Hepatocyte (in vitro differentiated cells): ENCODE measurements around the gene MR1. TPM values are rescaled to one million over a fixed set of nuclear protein-coding genes. Genes with fewer than 3 reads are reported as not detected.

Experiments
- DNase-seq: peaks from one replicate; pipeline ENCODE4 v3.0.0-alpha.2; 2016; ENCODE audit warnings: low spot score
- H2AFZ ChIP-seq: fragments of 200-600 bp; sonication (generic); 2 replicates; pipeline ENCODE4 v1.6.0; 2016; ENCODE audit warnings: antibody characterized with exemption, mild to moderate bottlenecking
- H3K27ac ChIP-seq: fragments of 200-600 bp; sonication (generic); 2 replicates; pipeline ENCODE4 v1.5.1; 2016; ENCODE audit warnings: mild to moderate bottlenecking
- H3K27me3 ChIP-seq: fragments of 200-600 bp; sonication (generic); 2 replicates; pipeline ENCODE4 v1.6.1; 2016
- H3K36me3 ChIP-seq: fragments of 200-600 bp; sonication (generic); replicated peaks from 2 replicates; pipeline ENCODE4 v1.5.1; 2016; ENCODE audit warnings: low read depth; ENCODE audit not compliant: insufficient read depth
- H3K4me1 ChIP-seq: fragments of 200-600 bp; sonication (generic); 2 replicates; pipeline ENCODE4 v1.5.1; 2016; ENCODE audit warnings: mild to moderate bottlenecking, moderate library complexity; ENCODE audit not compliant: insufficient read depth
- H3K4me2 ChIP-seq: fragments of 200-600 bp; sonication (generic); 2 replicates; pipeline ENCODE4 v1.6.0; 2016
- H3K4me3 ChIP-seq: fragments of 200-600 bp; sonication (generic); 2 replicates; pipeline ENCODE4 v1.5.1; 2016; ENCODE audit warnings: mild to moderate bottlenecking
- H3K79me2 ChIP-seq: fragments of 200-600 bp; sonication (generic); 2 replicates; pipeline ENCODE4 v1.6.0; 2017; ENCODE audit warnings: mild to moderate bottlenecking
- H3K9me2 ChIP-seq: fragments of 200-600 bp; sonication (generic); replicated peaks from 2 replicates; pipeline ENCODE4 v1.6.0; 2017; ENCODE audit warnings: mild to moderate bottlenecking; ENCODE audit not compliant: insufficient read depth
- H3K9me3 ChIP-seq: fragments of 200-600 bp; sonication (generic); 2 replicates; pipeline ENCODE4 v1.5.1; 2016; ENCODE audit warnings: low read depth, mild to moderate bottlenecking
- H4K20me1 ChIP-seq: fragments of 200-600 bp; sonication (generic); 2 replicates; pipeline ENCODE4 v1.6.0; 2016; ENCODE audit warnings: mild to moderate bottlenecking; ENCODE audit not compliant: insufficient read depth, poor library complexity, severe bottlenecking
- CTCF ChIP-seq: fragments of 200-600 bp; sonication (generic); IDR thresholded peaks from 2 replicates; pipeline ENCODE4 v1.5.1; 2016; ENCODE audit warnings: antibody characterized with exemption, mild to moderate bottlenecking; ENCODE audit not compliant: poor library complexity
- EZH2 ChIP-seq: fragments of 200-600 bp; sonication (generic); IDR thresholded peaks from 2 replicates; pipeline ENCODE4 v1.6.1; 2016; ENCODE audit warnings: antibody characterized with exemption, mild to moderate bottlenecking, borderline replicate concordance
- EZH2phosphoT487 ChIP-seq: fragments of 200-600 bp; sonication (generic); IDR thresholded peaks from one replicate; pipeline ENCODE4 v1.6.1; 2018; ENCODE audit warnings: antibody characterized with exemption, mild to moderate bottlenecking, low read depth, moderate library complexity; ENCODE audit not compliant: unreplicated experiment, severe bottlenecking
- WGBS: methylation state at CpG from one replicate; pipeline ENCODE4 v1.1.6; 2016; ENCODE audit warnings: low lambda C conversion rate; ENCODE audit errors: missing lambda C conversion rate; 5-methylcytosine and 5-hydroxymethylcytosine counted together
- polyA plus RNA-seq: library from polyadenylated mRNA; unstranded; fragments of >200 nt; fragmentation: Nextera tagmentation; extraction: Ambion mirVana; gene quantifications from 2 replicates; pipeline ENCODE4 v1.2.1, GENCODE V29; 2016
- total RNA-seq: library from RNA; depleted of rRNA; stranded (reverse); fragments of >200 nt; gene quantifications from 2 replicates; pipeline ENCODE4 v1.2.3, GENCODE V29; 2014

Gene MR1
- total and polyA plus RNA-seq, 2 experiments from 2014 or later, result 8.9 to 10.6 TPM

- Histone ChIP-seq H3K79me2 (peaks cover 4% of the 10 kb centered on the region), H3K36me3 (no peaks in the 10 kb centered on the region), H4K20me1 (no peaks in the 10 kb centered on the region), H3K27ac (peak overlapping the region; percentile 64), H3K9me3 (no peaks in the 10 kb centered on the region), H2AFZ (no peak overlapping the region), H3K4me3 (no peak overlapping the region), H3K4me1 (peaks cover 66% of the 10 kb centered on the region), H3K9me2 (no peaks in the 10 kb centered on the region), H3K4me2 (peak overlapping the region; percentile 26), H3K27me3 (no peaks in the 10 kb centered on the region)
- WGBS, result 73% methylated on average over 4 of the region's 4 CpGs
- TF ChIP-seq EZH2phosphoT487, result no peak
- no peak for TF ChIP-seq EZH2
- TF ChIP-seq CTCF, result no peak
- no peak for DNase-seq
Observed at GRCh38 chr1:181100934-181101333, 67.2 kb downstream of the MR1 start.

GRCh38 chr1:181101581-181102226, 67.9 kb downstream of the MR1 start:
- H3K27me3 ChIP-seq, result no peaks in the 10 kb centered on the region
- 18% methylated on average over 9 of the region's 9 CpGs for WGBS
- DNase-seq, result no peak
- no peaks in the 10 kb centered on the region for H3K9me2 ChIP-seq
- H2AFZ ChIP-seq, result no peak overlapping the region
- H3K4me2 ChIP-seq, result peak overlapping the region; percentile 30
- H3K4me1 ChIP-seq, result peaks cover 60% of the 10 kb centered on the region
- H3K36me3 ChIP-seq, result no peaks in the 10 kb centered on the region
- no peaks in the 10 kb centered on the region for H3K9me3 ChIP-seq
- peaks cover 4% of the 10 kb centered on the region for H3K79me2 ChIP-seq
- no peak overlapping the region for H3K4me3 ChIP-seq
- H4K20me1 ChIP-seq, result no peaks in the 10 kb centered on the region
- peak overlapping the region; percentile 64 for H3K27ac ChIP-seq
- TF ChIP-seq EZH2 (no peak), EZH2phosphoT487 (no peak), CTCF (no peak)

- Histone ChIP-seq H3K4me2 (no peak overlapping the region), H3K4me1 (peaks cover 56% of the 10 kb centered on the region), H3K27ac (no peak overlapping the region)
Observed at GRCh38 chr1:181102841-181103240, 69.1 kb downstream of the MR1 start.

More at GRCh38 chr1:181102841-181103240, 69.1 kb downstream of the MR1 start:
- Histone ChIP-seq H3K4me3 (no peak overlapping the region), H3K79me2 (peaks cover 4% of the 10 kb centered on the region), H3K9me3 (no peaks in the 10 kb centered on the region), H2AFZ (no peak overlapping the region), H3K9me2 (no peaks in the 10 kb centered on the region), H4K20me1 (no peaks in the 10 kb centered on the region), H3K27me3 (no peaks in the 10 kb centered on the region), H3K36me3 (no peaks in the 10 kb centered on the region)
- no peak for TF ChIP-seq CTCF
- no peak for TF ChIP-seq EZH2
- TF ChIP-seq EZH2phosphoT487, result no peak
- DNase-seq, result no peak
